WI38 (cell line): Measurements from ENCODE around the gene HMGN3.

Experiments
- H3K4me3 ChIP-seq: 2 replicates; pipeline ENCODE4 v1.5.1; 2011; ENCODE audit warnings: low read depth, mild to moderate bottlenecking, control low read depth, low read length
- CTCF ChIP-seq: IDR thresholded peaks from 2 replicates; pipeline ENCODE4 v1.5.1; 2012; ENCODE audit warnings: low read depth, mild to moderate bottlenecking, control low read depth, low read length

HMGN3 gene

GRCh38 chr6:79223611-79224404 is 10.7 kb downstream of the HMGN3 start:
- no peak for TF ChIP-seq CTCF
- H3K4me3 ChIP-seq = no peak overlapping the region

- H3K4me3 ChIP-seq = no peak overlapping the region
- TF ChIP-seq CTCF = no peak
Measured at GRCh38 chr6:79215213-79215824, 19.2 kb downstream of the HMGN3 start.

GRCh38 chr6:79212859-79213258 is 21.6 kb downstream of the HMGN3 start:
- no peak for TF ChIP-seq CTCF
- H3K4me3 ChIP-seq = no peak overlapping the region

- TF ChIP-seq CTCF = no peak
- H3K4me3 ChIP-seq = no peak overlapping the region
Measured at GRCh38 chr6:79208816-79209215, 25.7 kb downstream of the HMGN3 start.

GRCh38 chr6:79203753-79204253 is 30.7 kb downstream of the HMGN3 start:
- TF ChIP-seq CTCF = no peak
- no peak overlapping the region for H3K4me3 ChIP-seq

- H3K4me3 ChIP-seq = no peak overlapping the region
- TF ChIP-seq CTCF = no peak
Measured at GRCh38 chr6:79202556-79202955, 31.9 kb downstream of the HMGN3 start.

- H3K4me3 ChIP-seq = no peak overlapping the region
- TF ChIP-seq CTCF = no peak
Measured at GRCh38 chr6:79201983-79202382, 32.5 kb downstream of the HMGN3 start.
